ENCODE results near the gene KRTAP5-1.

DNA sequence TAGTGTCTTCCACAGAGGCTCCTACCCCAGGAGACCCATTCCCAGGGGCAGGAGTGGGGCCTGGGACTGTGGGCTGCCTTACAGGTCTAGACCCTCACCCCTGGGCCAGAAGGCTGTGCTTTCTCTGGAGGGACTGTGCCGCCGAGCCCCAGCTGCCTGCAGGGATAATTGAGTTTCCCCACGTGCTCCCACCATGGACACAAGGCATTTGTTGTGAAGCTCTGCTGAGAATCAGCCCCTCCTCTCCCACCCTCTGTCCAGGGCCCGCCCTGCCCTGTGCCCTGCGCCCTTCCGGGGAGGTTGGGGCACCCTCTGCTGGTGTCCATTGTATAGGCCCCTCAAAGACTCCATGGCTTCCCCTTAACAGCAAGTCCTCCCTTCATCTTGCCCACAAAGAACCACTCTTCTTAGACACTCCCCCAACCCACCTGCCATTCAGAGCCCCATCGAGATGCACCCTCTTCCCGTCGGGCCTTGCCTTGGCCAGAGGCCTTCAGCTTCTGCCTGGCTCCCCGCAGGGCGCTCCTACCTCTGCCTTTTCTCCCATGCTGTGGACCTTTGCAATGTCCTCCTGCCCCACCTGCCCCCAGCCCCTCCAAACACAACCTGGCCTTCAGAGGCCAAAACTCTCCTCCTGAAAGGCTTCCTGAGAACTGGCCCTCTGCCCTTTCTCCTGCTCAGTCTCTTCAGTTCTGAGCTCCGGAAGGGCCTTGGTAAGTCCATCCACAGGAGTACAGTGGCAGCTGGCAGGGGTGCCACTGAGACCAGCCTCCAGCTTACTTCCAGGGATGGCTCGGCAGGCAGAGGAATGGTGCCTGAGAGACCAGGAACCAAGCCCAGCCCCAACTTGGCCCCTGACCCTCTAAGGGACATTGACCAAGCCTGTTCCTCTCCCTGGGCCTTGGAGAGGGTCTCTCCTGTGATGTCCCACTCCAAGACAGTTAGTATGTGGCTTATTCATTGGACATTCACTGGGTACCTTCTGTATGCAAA lies 35.4 kb downstream of the KRTAP5-1 start:
- TF ChIP-seq, protein P1, sequence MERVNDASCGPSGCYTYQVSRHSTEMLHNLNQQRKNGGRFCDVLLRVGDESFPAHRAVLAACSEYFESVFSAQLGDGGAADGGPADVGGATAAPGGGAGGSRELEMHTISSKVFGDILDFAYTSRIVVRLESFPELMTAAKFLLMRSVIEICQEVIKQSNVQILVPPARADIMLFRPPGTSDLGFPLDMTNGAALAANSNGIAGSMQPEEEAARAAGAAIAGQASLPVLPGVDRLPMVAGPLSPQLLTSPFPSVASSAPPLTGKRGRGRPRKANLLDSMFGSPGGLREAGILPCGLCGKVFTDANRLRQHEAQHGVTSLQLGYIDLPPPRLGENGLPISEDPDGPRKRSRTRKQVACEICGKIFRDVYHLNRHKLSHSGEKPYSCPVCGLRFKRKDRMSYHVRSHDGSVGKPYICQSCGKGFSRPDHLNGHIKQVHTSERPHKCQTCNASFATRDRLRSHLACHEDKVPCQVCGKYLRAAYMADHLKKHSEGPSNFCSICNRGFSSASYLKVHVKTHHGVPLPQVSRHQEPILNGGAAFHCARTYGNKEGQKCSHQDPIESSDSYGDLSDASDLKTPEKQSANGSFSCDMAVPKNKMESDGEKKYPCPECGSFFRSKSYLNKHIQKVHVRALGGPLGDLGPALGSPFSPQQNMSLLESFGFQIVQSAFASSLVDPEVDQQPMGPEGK (CRISPR knock-in tag; IDR thresholded peaks at IDR 0.05; ENCODE audit: borderline replicate concordance), result no peak
- no peak for TF ChIP-seq ZNF565 (CRISPR knock-in tag; conservative IDR thresholded peaks at IDR 0.05; ENCODE audit: low read depth)
